Cerebellar cortex (tissue), 1 donor: ENCODE data around the gene ARHGEF3.

Experiments
- DNase-seq: peaks from one replicate; pipeline ENCODE4 v3.0.0-alpha.2; 2015; ENCODE audit warnings: low spot score

ARHGEF3 gene

GRCh38 chr3:56795097-56795828 is 6.5 kb downstream of the ARHGEF3 start:
- no peak for DNase-seq

- no peak for DNase-seq
Measured at GRCh38 chr3:56792193-56792592, 9.6 kb downstream of the ARHGEF3 start.

GRCh38 chr3:56790016-56790821 is 11.5 kb downstream of the ARHGEF3 start:
- no peak for DNase-seq

GRCh38 chr3:56789076-56789475 is 12.7 kb downstream of the ARHGEF3 start:
- no peak for DNase-seq

- DNase-seq = no peak
Measured at GRCh38 chr3:56788521-56788920, 13.2 kb downstream of the ARHGEF3 start.

- DNase-seq = no peak
Measured at GRCh38 chr3:56787784-56788256, 13.9 kb downstream of the ARHGEF3 start.

GRCh38 chr3:56787258-56787775 is 14.4 kb downstream of the ARHGEF3 start:
- no peak for DNase-seq

- DNase-seq = no peak
Measured at GRCh38 chr3:56785499-56785898, 16.2 kb downstream of the ARHGEF3 start.

GRCh38 chr3:56784448-56785001 is 17.2 kb downstream of the ARHGEF3 start:
- no peak for DNase-seq

- DNase-seq = no peak
Measured at GRCh38 chr3:56783644-56784447, 17.9 kb downstream of the ARHGEF3 start.

GRCh38 chr3:56782906-56783305 is 18.8 kb downstream of the ARHGEF3 start:
- peak; percentile 77 for DNase-seq

- no peak for DNase-seq
Measured at GRCh38 chr3:56782215-56782614, 19.5 kb downstream of the ARHGEF3 start.

- no peak for DNase-seq
Measured at GRCh38 chr3:56781762-56782161, 20.0 kb downstream of the ARHGEF3 start.

- DNase-seq = peak; percentile 86
Measured at GRCh38 chr3:56780936-56781335, 20.8 kb downstream of the ARHGEF3 start.

- DNase-seq = no peak
Measured at GRCh38 chr3:56778893-56779292, 22.9 kb downstream of the ARHGEF3 start.

GRCh38 chr3:56776556-56776950 is 25.2 kb downstream of the ARHGEF3 start:
- peak; percentile 68 for DNase-seq

- DNase-seq = no peak
Measured at GRCh38 chr3:56775838-56776555, 25.8 kb downstream of the ARHGEF3 start.

GRCh38 chr3:56775445-56775837 is 26.3 kb downstream of the ARHGEF3 start:
- DNase-seq = peak; percentile 75

- no peak for DNase-seq
Measured at GRCh38 chr3:56773986-56774385, 27.8 kb downstream of the ARHGEF3 start.

- DNase-seq = no peak
Measured at GRCh38 chr3:56772952-56773938, 28.5 kb downstream of the ARHGEF3 start.
